GM12872 (cell line): ENCODE data around the gene ANAPC4.
A peak's percentile ranks its signal among the peaks of the same experiment; 100 is the strongest.

ENCODE experiments used
- TF ChIP-seq, protein P1 (sequence below): IDR thresholded peaks from 3 replicates; pipeline ENCODE4 v1.5.1; 2011; ENCODE audit warnings: low read depth, mild to moderate bottlenecking, low read length, moderate library complexity; ENCODE audit not compliant: insufficient read depth

ANAPC4 gene

DNA sequence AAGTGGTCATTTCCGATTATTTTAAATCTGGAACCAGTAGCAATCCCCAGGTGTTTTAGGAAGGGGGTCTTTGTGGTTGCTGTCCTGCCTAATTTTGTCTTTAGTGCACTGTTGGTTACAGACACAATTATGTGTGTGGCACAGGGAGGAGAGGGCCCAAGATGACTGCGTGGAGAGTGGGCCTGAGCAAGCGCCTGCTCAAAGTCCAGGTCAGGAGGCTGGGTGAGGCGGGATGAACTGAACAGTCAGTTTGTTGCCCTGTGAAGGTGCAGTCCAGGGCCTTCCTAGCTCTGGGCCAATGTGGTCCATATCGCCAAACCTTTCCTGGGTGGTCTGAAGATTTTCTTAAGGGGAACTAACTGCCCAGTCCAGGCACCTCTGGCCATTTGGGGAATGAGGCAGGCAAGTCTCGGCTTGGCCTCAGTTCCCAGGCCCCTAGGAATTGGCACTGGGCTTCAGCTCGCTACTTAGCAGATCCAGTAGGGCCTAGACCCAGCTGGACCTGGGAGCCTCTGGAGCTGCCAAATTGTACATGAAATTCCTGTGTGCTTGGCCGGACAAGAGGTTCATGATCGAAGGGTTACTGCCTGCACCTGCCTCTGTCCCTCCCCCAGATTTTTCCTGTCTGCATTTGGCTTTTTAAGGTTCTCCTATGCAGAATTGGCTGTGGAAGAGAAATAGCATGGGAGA is 47.6 kb downstream of the ANAPC4 start:
- TF ChIP-seq, protein P1, sequence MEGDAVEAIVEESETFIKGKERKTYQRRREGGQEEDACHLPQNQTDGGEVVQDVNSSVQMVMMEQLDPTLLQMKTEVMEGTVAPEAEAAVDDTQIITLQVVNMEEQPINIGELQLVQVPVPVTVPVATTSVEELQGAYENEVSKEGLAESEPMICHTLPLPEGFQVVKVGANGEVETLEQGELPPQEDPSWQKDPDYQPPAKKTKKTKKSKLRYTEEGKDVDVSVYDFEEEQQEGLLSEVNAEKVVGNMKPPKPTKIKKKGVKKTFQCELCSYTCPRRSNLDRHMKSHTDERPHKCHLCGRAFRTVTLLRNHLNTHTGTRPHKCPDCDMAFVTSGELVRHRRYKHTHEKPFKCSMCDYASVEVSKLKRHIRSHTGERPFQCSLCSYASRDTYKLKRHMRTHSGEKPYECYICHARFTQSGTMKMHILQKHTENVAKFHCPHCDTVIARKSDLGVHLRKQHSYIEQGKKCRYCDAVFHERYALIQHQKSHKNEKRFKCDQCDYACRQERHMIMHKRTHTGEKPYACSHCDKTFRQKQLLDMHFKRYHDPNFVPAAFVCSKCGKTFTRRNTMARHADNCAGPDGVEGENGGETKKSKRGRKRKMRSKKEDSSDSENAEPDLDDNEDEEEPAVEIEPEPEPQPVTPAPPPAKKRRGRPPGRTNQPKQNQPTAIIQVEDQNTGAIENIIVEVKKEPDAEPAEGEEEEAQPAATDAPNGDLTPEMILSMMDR, result no peak

DNA sequence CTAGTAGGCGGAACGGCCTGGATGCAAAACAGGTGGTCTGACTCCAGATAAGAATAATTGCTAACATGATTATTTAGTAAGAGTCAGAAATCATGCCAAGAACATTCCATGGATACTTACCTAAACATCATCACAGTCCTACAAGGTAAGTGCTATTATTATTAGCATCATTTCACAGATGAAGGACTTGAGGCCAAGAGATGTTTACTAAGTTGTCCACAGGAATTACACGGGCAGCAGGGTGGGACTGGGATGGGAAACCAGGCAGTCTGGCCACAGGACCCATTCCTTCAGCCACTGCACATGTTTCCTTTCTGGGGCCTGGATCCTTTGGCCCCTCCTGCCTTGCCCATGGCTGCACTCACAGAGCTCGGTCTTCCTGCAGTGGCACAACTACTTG is 48.3 kb downstream of the ANAPC4 start:
- TF ChIP-seq, protein P1, result no peak

DNA sequence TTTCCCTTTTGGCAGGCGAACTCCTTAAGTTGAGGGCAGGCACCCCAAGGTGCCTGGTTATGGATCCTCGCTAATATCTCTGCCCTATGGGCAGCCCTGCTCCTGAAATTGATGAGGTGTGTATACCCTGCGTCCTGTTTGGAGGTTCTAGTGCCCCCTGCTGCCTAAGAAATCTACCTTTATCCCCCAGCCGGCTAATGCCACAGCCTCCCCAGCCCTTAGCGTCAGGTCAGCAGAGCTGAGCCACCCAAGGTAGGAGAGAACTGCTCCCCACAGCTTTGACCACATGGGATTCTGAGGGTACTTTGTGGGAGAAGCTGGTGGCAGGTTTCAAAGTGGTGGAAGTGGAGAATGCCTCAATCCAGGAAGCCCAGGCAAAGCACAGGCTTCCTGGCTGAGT is 50.8 kb downstream of the ANAPC4 start:
- TF ChIP-seq, protein P1, result 0 out of 3 replicates have a peak, but pooled peaks have one; percentile 6

DNA sequence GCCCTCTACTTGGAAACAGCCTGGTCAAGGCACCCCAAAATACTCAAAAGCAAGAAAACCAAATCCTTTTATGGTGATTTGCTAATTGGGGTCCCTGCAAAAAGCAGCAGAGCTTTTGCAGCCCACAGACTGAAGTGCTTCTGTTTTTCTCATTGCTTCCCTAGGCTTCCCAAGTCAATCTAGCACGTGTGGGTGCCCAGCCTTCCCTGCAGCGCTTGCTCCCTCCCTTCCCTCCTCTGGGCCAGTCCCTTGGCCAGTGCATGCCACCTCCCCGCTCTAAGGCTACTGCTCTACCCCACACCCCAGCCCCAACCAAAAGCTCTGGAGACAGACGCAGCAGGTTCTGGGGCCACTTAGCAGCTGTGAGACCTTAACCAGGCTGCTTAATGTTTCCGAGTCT is 53.6 kb downstream of the ANAPC4 start:
- TF ChIP-seq, protein P1, result no peak

DNA sequence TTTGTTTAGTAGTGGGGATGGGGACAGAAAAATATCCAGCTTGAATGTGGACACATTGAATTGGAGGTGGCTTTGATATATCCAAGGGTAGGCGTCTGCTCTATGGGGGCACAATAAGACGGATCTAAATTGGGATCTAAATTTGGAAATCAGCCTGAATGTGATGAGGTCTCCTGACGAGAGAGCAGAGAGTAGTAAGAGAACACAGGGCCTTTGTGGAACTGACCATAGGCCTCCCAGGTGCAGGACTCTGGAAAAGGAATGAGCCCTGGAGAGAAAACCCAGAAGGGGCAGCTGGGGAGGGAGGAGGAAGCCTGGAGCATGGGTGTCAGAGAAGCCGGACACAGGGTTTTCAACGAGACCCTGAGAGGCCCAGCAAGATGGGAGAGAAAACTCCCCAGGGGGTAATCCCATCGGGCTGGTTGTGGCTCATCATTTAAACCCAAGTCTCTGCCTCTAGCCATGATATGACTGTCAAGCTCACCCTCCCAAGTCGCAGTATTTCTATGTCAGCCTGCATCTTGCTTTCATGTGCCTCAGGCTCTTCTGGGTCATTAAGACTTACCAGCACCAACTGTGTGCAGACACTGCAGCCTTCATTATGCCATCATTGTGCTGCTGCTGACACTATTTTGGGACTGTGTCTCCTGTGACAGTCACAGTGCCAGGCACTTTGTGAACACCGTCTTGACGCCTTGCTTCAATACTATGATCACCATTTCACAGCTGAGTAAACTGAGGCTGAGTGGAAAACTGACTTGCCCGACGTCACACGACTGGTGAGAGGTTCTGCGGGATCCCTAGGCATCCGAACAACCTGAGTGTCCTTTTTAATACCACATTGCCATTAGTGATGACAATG is 57.1 kb downstream of the ANAPC4 start:
- TF ChIP-seq, protein P1, result no peak

DNA sequence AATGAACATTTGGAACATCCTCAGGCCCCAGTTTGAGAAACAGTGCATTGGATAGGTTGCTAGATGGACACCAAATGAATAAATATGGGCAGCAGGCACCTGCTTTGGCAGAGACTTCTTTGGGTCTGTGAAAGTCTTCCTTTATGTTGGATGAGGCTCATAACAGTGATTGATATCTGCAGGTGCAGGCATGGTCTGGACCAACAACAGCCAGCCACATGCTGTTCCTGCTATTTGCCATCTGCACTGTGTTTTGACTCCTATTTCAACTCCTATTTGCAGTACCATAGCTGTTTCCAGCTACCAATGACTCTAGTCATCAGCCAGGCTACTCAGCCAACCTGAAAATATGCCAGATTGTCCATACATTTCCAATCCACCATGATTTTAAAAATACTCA is 60.9 kb downstream of the ANAPC4 start:
- TF ChIP-seq, protein P1, result no peak

DNA sequence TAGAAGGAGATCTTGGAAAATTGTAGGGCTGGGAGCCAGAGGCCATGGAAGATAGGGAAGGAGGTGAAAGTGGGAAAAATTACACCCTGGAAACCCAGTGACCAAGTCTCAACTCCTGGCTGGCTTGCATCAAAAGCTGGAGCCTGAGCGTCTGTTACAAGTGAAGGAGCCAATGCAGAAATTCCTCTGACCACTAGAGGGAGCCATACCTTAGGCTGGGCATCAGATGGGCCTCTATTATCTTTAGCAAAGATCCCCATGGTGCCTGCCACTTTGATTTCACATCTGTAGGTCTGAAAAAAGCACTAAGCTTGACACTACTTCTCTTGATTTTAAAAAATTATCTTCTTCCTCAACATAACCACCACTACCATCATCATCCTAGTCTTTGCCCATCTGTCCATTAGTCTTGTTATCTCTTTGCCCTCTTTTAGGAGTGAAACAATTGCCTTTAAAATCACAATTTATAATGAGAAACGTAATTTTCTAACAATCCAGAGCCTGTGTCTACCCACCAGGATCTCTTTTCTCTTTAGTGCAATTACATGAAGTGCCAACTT is 62.9 kb downstream of the ANAPC4 start:
- TF ChIP-seq, protein P1, result peak; percentile 97
